ENCODE data around the gene ABR. TPM values are rescaled to one million over a fixed set of nuclear protein-coding genes. Genes with fewer than 3 reads are reported as not detected.

The ABR gene
- polyA plus RNA-seq, 1 donor from 2014 or later: 34.5 TPM

GRCh38 chr17:1126801-1127550 is 52.8 kb downstream of the ABR start:
- no peak overlapping the region for H3K4me3 ChIP-seq (ENCODE audit: low read length)
- TF ChIP-seq EZH2 (IDR thresholded peaks at IDR 0.05; ENCODE audit: borderline replicate concordance, insufficient read depth, low read length, poor library complexity, severe bottlenecking): no peak
- TF ChIP-seq TAF1 (IDR thresholded peaks at IDR 0.05; ENCODE audit: low read depth): no peak
- TF ChIP-seq REST (IDR thresholded peaks at IDR 0.05; ENCODE audit: borderline replicate concordance): no peak
- H3K36me3 ChIP-seq (ENCODE audit: insufficient read depth, low read length): no peaks in the 10 kb centered on the region

GRCh38 chr17:1126250-1126797 is 53.5 kb downstream of the ABR start:
- Histone ChIP-seq H3F3A (ENCODE audit: insufficient read depth, low read length, poor library complexity, severe bottlenecking) (no peaks in the 10 kb centered on the region), H4K20me1 (ENCODE audit: insufficient read depth) (no peaks in the 10 kb centered on the region), H3K79me2 (replicated peaks; ENCODE audit: insufficient read depth, low read length) (peaks cover 3% of the 10 kb centered on the region), H3K9ac (ENCODE audit: low read length) (no peak overlapping the region), H3K27ac (ENCODE audit: low read length) (no peak overlapping the region), H3K9me3 (ENCODE audit: low read length) (no peaks in the 10 kb centered on the region), H3K9me2 (ENCODE audit: insufficient read depth, low read length) (no peaks in the 10 kb centered on the region), H3K4me3 (ENCODE audit: low read length) (no peak overlapping the region), H3K4me2 (ENCODE audit: low read length) (no peak overlapping the region), H3K36me3 (ENCODE audit: insufficient read depth, low read length) (no peaks in the 10 kb centered on the region), H2AFZ (ENCODE audit: low read depth, low read length) (no peak overlapping the region), H3K27me3 (ENCODE audit: insufficient read depth, low read depth, low read length) (no peaks in the 10 kb centered on the region)
- TF ChIP-seq CTCF (IDR thresholded peaks at IDR 0.05; ENCODE audit: poor library complexity, severe bottlenecking): no peak
- no peak for TF ChIP-seq EP300 (conservative IDR thresholded peaks at IDR 0.05; ENCODE audit: poor library complexity, severe bottlenecking)
- TF ChIP-seq SMC3 (conservative IDR thresholded peaks at IDR 0.05; ENCODE audit: poor library complexity): no peak
- no peak for TF ChIP-seq TAF1 (IDR thresholded peaks at IDR 0.05; ENCODE audit: low read depth)
- TF ChIP-seq RAD21 (conservative IDR thresholded peaks at IDR 0.05): no peak

More at GRCh38 chr17:1126801-1127550, 52.8 kb downstream of the ABR start:
- Histone ChIP-seq H3F3A (ENCODE audit: insufficient read depth, low read length, poor library complexity, severe bottlenecking) (no peaks in the 10 kb centered on the region), H3K27ac (ENCODE audit: low read length) (no peak overlapping the region), H4K20me1 (ENCODE audit: insufficient read depth) (no peaks in the 10 kb centered on the region), H3K9ac (ENCODE audit: low read length) (no peak overlapping the region), H3K9me3 (ENCODE audit: low read length) (no peaks in the 10 kb centered on the region), H3K79me2 (replicated peaks; ENCODE audit: insufficient read depth, low read length) (peaks cover 3% of the 10 kb centered on the region), H3K4me2 (ENCODE audit: low read length) (no peak overlapping the region), H3K27me3 (ENCODE audit: insufficient read depth, low read depth, low read length) (no peaks in the 10 kb centered on the region), H2AFZ (ENCODE audit: low read depth, low read length) (no peak overlapping the region), H3K9me2 (ENCODE audit: insufficient read depth, low read length) (no peaks in the 10 kb centered on the region)
